Putamen (tissue), 1 donor: ENCODE measurements around the gene BMPR1B.

ENCODE experiments used
- DNase-seq: peaks from one replicate; pipeline ENCODE4 v3.0.0-alpha.2; 2016; ENCODE audit warnings: low spot score

BMPR1B gene

GRCh38 chr4:94912606-94913005, 154.9 kb downstream of the BMPR1B start:
- DNase-seq: no peak

DNA sequence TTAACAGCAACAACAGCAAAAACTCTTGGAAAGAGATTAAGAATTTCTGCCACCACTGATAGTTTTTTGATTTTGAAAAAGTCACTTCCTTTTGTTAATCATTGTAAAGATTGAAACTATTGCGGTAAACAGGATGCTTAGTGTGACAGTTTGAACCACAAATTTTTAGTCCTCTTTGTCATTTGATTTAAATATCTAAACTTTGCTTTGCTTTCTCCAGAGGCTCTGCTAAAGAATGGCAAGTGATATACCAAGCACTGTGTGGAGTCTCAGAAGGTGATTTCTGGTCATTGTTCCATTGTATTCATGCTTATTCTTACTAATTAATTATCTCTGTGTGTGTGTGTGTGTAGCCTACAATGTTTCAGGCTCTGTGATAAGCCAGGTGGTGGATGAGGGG, 155.6 kb downstream of the BMPR1B start:
- DNase-seq: no peak

- DNase-seq: no peak
These were observed 159.4 kb downstream of the BMPR1B start for GRCh38 chr4:94917146-94917545.

- no peak for DNase-seq
These were observed 160.8 kb downstream of the BMPR1B start for GRCh38 chr4:94918543-94918942.

DNA sequence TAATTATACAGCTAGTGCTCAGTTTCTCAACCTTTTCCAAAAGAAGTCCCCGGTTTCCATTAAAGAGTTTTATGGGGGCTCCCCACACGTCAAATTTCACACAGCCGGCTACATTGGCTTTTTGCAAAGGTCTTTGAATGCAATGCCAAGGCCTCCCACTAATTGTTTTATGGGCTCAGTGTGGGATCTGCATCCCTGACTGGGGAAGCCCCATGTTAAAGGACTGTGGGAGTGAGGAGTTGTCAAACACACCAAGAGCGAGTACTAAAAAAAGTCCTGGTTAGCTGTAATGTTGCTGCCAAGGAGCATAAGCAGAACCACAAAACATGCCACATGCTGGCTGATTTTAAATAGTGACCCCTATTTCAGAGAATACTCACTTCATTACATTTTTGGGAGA, 162.6 kb downstream of the BMPR1B start:
- no peak for DNase-seq

DNA sequence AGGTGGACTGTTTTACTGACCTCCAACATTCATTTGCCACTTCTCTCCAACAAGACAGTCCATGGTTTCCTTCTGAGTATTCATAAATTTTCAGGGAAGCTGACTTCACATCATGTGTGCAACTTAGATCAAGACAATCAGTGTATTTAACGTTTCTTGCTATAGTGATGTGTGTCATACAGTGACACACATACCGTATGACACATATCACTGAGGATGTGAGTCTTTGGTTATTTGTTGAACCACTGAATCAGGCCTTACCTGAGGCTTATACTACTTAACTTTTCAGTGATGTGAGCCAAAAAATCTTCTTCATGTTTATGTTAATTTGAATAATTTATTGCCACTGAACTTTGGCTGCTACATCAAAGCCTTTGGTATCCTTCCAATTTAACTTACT, 166.8 kb downstream of the BMPR1B start:
- no peak for DNase-seq

- no peak for DNase-seq
These were observed 168.1 kb downstream of the BMPR1B start for GRCh38 chr4:94925764-94926347.

DNA sequence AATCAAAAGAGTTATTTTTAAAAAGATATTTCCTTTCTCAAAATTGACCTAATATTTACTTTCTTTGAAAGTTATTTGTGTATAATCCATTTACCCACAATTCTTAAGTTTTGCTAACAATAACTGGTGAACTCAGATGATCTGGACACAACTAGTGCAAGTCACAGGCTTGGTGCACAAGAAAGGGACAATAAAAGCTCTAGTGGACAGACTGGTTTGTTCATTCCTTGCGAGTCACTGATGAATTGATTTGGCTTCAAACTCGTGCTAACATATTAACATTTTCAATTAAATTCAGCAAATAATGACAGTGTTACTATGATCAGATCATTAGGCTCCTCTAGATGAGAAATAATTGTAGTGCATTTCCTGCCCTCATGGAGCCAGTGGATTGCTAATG, 169.2 kb downstream of the BMPR1B start:
- no peak for DNase-seq

GRCh38 chr4:94927696-94928095, 169.9 kb downstream of the BMPR1B start:
- no peak for DNase-seq

DNA sequence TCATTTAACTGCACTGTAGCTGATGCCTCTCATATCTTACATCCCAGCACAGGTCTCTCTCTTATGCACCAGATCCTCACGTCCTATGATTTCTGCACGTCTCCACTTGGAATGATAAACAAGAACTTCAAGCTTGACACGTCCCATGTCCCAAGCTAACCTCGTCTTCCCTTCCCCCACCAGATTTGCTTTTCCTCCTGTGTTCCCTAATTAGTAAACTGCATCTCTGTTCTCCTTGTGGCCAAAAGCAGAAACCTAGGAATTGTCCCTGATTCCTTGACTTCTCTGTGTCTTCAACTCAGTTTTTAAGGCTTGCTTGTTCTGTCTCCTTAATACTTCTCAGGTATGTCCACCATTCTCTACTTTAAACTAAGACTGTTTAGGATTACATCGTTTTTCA, 171.9 kb downstream of the BMPR1B start:
- no peak for DNase-seq

- no peak for DNase-seq
These were observed 173.9 kb downstream of the BMPR1B start for GRCh38 chr4:94931626-94932025.

DNA sequence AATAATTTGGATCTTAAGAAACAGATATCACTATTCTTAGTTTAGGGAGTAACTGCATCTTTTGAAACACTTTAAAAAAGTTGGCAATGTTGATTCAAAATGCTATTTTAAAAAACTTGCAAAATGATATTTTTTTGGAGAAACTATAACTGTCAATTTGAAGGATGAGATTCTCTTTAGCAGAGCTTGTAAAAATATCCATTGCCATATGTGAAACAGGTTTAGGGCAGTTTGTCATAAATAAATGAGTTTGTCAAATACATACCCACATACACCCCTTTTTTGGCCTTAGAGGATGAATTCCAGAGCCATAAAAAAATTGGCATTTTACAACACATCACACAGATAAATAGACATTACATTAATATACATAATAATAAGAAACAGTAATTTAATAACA, 174.6 kb downstream of the BMPR1B start:
- DNase-seq: no peak

DNA sequence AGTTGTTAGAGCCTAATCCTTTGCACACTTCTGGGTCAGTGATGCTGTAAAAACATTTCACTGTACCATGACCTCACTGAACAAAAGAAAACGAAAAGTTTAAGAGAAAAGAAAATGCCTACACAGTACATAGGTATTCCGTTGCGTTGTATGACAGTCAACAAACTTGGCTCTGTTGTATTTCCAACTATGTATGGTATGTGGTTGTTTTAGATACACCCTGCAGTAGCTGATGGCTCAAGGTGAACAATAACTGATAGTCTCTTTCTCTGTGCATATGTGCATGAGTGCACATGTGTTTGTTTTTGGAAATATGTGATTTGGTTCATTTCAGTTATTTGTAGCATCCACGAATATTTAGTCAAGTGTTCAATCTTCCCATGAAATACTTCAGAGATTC, 176.0 kb downstream of the BMPR1B start:
- DNase-seq: no peak

GRCh38 chr4:94934201-94934600, 176.4 kb downstream of the BMPR1B start:
- DNase-seq: no peak

GRCh38 chr4:94934864-94935263, 177.1 kb downstream of the BMPR1B start:
- DNase-seq: no peak

DNA sequence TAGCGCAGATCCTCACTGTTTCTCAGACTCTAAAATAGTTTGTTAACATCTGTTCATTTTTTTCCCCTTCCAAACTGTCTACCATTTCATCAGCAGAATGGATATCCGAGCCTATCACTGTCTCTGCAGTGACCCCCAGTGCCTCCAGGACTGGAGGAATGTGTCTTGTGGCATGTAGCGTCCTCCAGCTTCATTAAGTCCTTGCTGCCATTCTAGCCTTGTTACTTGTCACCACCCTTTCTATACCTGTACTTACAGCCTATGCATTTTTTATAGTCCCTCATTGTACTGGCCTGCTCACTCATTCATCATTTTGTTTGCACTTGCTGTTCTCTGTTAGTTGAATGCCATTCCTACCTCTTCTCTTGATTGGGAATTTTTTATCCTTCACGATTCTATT, 179.1 kb downstream of the BMPR1B start:
- DNase-seq: no peak

DNA sequence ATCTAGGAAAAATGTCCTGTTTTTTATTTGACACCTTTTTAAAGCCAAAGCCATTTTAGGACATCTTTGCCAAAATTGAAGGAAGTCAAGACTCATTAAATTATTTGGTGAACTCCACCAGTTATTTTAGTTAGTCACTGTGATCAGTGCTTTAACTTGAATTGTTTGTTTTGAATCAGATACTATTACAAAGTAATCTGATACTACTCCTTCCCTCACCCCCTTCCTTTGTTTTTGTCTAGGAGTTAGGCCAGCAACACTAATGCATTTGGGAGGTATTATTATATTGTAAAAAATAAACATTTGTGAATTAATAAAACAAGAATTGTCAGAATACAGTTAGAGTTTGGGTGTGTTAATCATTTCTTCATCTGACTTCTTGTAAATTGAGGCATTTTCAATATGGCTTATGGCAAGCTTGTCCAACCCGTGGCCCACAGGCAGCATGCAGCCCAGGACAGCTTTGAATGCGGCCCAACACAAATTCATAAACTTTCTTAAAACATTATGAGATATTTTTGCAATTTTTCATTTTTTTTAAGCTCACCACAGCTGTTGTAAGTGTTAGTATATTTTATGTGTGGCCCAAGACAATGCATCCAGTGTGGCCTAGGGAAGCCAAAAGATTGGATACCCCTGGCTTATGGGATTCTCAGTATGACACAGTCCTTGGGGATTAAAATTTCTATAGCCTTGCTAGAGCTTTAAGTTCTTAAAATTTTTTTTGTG, 182.2 kb downstream of the BMPR1B start:
- no peak for DNase-seq

- no peak for DNase-seq
These were observed 182.8 kb downstream of the BMPR1B start for GRCh38 chr4:94940520-94940908.

DNA sequence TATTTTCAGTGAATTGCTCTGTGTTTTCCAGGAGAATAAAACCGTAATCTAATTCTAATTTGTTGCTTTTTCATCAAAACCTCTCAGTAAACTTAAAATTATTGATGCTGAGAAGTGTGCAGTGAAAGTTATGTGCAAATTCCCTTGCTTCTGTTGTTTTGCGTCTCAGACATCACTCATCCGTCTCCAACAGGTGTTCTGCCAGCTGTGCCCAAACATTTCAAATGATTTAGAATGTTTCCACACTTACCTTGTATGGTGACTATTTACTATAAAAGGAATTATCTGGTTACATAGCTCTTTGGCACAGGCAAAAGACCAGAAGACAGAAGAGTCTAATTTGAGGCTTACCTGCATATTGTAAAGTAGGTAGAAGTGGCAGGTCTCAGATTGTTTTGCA, 184.0 kb downstream of the BMPR1B start:
- DNase-seq: no peak

DNA sequence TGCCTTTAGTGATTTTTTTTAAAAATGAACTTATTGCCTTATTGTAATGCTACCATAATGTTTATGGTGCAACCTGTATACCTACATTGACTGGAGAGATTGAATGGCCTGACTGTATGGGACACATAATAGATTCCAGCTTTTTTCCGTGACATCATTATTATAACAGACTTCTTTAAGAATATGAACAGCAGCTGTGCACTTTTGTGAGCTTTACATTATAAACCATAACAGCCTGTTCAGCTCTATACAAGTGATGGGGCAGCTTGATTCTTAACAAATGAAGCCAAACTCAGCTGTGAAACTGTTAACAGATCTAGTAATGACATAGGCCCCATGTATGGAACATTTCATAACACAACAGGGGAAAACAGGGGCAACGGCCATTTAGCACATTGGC, 187.0 kb downstream of the BMPR1B start:
- DNase-seq: no peak

GRCh38 chr4:94947681-94948108, 189.9 kb downstream of the BMPR1B start:
- no peak for DNase-seq

GRCh38 chr4:94954251-94954650, 196.5 kb downstream of the BMPR1B start:
- DNase-seq: no peak

- no peak for DNase-seq
These were observed 199.3 kb downstream of the BMPR1B start for GRCh38 chr4:94957030-94957429.

- DNase-seq: no peak
These were observed 201.6 kb downstream of the BMPR1B start for GRCh38 chr4:94959307-94959706.
